Kidney capillary endothelial cell (primary cell): Measurements from ENCODE around the gene ARHGEF39.

Source experiments
- DNase-seq: peaks from one replicate; pipeline ENCODE4 v3.0.0-alpha.2; 2018; ENCODE audit warnings: low spot score

ARHGEF39 gene, protein sequence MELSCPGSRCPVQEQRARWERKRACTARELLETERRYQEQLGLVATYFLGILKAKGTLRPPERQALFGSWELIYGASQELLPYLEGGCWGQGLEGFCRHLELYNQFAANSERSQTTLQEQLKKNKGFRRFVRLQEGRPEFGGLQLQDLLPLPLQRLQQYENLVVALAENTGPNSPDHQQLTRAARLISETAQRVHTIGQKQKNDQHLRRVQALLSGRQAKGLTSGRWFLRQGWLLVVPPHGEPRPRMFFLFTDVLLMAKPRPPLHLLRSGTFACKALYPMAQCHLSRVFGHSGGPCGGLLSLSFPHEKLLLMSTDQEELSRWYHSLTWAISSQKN

DNA sequence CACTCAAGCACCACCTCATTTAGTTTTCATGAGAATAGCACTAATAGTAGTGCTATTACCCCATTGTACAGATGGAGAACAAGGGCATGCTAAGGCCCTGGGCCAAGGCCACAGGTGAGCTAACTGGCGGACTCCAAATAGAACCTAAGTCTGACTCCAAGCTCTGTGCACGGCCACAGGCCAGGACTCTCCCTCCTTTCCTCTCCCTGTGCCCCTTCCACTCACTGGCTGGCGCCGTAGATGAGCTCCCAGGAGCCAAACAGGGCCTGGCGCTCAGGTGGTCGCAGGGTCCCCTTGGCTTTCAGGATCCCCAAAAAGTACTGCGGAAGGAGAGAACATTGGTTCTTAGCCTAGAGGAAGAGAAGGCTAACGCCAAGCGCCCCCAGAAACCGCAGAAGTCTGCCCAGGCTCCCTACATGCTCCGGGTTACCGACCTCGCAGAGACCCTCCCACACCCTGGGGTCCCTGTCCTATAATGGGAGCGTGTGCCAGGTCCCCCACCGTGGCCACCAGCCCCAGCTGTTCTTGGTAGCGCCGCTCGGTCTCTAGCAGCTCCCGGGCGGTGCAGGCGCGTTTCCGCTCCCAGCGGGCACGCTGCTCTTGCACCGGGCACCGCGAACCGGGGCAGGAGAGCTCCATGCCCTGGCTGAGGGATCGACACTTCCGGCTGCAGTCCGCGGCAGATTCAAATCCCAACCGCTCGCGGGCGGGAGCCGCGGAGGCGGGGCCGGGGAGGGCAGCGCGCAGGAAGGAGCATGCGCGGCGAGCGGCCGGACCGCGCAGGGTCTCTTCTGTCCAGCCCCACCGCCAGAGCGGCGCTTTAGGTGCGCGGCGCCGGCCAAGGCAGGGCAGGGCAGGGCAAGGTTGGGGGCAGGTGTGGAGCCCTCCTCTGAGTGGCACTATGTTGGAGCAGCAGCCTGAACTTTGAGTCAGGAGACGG is at the start of gene ARHGEF39:
ARHGEF39 (minus strand) TSS at position 665 of the 940 bp plus-strand sequence; CDS start at position 639, 26 bp downstream.
- no peak for DNase-seq

DNA sequence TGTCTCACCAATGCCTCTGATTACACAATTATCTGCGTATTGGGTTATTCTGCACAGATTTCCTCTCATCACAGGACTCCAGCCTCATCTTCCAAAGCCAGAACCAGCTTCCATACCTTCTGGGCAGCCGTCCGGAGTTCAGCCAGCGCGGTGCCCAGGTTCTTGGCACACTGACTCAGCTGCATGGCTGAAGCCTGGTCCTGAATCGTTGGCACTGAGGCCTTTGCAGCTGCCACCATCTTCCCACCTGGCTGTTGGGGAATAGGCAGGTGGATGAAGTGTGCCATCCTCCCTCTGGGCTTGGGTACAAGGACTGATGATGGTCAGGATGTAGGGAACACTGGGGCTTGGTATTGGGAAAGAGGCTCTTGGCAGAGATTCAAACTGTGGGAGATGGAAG is 49.1 kb upstream of the ARHGEF39 start:
- no peak for DNase-seq

DNA sequence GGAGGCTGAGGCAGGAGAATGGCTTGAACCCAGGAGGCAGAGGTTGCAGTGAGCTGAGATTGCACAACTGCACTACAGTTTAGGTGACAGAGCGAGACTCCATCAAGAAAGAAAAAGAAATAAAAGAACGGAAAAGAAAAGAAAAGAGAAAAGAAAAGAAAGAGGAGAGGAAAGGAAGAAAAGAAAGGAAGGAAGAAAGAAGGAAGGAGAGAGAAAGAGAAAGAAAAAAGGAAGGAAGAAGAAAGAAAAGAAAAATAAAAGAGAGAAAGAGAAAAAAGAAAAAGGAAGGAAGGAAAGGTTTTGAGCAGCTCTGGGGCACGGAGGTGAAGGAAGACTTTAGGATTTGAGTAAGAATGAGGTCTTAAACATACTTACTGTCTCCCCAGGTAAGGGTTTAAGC is 48.6 kb upstream of the ARHGEF39 start:
- DNase-seq: no peak

DNA sequence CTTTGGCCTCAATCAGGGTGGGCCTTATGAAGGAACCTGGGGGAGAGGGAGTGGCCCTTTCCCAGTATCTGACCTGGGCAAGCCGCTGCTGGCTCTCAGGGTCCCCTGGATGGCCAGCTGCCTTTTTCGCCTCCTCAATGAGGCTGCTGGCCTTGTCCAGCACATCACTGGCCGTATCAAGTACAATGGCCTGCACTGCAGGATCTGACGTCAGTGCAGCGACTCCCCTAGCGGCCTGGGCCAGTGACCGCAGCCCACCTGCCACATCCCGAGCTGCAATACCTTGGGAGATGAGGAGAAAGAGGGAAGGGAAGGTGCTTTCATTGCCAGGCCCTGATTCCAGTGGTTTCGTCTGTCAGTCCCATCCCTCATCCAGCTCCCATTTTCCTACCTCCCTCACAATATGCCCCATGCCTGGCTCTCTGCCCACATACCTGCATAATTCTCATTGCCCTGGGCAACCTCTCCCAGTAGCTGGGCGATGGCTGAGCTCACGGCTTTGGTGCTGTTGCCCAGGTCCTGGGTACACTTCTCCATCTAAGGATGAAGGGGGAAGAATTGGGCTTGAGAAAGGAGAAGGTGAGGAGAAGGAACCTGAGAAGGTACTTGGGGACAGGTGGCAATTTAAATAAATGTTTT is 47.9 kb upstream of the ARHGEF39 start:
- no peak for DNase-seq

DNA sequence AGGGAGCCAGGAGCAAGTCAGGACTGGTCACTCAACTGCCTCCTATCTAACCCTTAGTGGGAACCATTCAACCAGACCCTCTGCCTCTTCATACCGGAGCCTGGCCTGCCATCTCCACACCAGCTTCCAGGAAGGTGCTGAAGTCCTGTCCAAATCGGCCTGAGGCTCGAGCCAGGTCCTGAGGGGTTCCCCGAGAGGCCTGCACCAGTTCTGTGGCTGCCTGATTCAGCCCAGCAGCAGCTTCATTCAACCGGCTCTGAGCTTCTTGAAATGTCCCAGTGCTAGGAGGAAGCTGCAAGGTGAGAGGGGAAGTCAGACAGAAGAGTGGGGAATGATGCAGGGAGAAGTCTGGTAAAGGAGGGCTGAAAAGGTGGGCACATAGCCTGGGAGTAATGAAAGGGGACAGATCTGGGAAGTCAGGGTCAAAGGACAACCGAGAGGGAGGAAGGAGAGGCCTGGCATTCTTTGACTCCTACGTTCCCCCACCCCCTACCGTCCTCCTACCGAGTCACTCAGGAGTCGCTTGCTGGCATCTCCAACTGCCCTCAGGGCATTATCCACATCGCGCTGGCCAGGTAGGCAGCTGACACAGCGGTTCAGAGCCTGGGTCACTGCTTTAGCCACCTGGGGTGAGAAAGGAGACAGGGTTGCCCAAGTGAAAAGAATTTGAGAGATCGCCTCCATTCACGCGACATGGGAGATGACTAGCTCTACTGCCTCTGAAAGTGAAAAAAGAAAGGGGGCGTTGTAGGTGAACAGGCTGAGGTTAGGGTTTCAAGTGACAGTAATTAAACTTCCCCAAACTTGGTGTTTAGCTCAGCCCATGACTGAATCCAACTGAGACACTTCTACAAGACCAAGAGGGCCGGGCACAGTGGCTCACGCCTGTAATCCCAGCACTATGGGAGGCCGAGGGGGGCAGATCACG is 46.8 kb upstream of the ARHGEF39 start:
- no peak for DNase-seq

DNA sequence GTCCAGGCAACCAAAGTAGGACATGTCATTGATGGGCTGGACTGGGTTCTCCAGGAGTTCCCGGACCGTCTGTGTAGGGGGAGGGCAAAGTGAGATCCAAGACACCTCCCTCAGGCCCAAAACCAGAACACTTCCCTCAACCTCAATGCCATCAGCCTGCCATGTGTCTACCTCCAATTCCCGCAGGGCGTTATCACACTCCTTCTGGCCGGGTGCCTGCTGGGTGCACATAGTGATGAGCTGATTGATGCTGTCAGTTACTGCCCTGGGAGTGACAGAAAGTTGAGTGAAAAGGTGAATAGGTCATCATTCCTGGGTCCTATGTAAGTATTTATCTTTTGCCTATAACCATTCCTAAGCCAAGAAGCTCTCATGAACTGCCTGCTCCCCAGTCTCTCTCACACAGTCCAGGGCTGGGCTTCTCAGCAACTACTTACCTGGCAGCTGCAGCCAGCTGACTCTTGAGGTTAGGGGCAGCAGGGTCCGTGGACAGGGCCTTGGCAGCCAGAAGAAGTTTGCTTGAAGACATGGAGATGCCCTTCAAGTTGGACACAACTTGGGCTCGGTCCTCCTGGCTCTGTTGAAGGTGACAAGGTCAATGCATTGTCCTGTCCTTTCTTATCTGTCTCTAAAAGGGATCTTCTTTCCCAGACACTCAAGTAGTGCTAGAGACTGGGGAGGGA is 46.0 kb upstream of the ARHGEF39 start:
- DNase-seq: no peak

DNA sequence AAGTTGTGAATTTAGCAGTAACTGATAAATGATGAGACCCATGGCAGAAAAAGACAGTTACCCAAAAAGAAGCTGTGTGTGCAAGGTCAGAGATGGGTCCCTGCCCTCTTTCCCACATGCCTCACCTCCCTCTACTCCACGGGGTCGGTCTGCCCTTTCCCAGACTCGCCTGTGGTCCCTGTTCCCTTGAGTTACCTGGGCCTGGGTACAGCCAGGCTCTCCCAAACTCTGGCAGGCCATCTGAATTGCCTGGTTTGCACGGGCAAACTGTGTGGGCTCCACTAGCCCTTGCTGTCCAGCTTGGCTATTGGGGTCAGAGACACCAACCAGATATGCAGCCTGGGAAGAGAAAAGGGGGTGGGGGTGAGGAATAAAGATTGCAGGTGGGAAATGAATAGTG is 43.2 kb upstream of the ARHGEF39 start:
- no peak for DNase-seq

DNA sequence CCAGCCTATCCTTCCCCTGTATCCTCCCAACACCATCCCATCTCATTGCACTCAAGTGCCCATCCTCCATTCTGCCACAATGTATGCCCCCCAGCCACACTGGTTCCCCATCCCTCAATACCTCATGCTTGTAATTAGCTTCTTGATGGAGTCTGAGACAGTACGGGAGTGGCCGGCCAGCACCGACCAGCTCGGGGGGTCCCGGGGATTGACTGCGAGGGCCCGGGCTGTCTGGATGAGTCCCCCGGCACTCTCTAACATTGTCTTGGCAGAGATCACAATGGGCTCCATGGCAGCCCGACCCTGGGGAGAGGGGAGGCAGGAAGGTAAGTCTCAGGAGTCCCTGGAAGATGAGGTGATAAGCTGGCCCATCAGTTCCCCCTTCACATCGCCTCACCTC is 42.0 kb upstream of the ARHGEF39 start:
- DNase-seq: no peak

DNA sequence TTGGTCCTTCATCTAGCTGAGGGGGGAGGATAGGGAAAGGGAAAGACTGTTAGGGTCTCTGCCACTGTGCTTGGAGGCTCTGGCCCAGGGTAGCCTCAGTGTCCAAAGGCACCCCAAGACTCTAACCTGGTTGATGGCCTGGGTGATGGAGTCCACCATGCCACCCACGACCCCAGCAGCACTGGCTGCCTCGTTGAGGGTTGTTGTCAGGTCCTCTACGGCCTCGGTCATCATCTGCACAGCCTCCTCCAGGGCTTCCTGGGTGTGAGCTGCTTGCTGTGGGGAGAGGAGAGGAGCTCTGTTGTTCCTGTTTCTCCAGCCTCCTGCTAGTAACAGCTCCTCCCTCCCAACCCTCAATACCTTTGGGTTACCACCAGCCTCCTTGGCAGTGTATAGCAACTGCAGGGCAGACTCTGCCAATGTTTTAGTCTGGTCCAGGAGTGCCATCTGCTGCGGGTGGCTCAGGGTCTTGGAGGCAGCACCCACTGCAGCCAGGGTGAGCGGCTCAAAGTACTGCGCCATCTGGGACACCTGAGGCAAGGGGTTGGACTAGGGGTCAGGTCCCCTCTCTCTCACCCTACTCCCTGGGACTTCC is 40.9 kb upstream of the ARHGEF39 start:
- no peak for DNase-seq

DNA sequence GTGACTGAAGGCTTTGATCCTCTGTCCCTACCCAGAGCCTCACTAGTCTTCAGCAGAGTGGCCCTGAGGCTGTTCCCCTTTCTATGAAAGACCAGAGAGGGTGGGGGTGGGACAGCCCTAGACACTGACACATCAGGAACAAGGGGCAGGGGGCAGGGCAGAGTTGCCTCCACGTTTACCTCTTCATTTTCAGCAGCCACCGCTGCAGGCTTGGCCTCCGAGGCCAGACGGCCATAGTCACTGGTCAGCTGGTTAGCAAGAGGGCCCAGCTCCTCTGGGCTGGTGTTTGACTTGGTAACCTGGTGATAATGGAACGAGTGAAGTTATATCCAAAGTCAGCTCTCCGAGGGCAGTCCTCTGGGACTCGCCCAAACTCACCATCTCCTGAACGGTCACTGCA is 40.4 kb upstream of the ARHGEF39 start:
- DNase-seq: no peak

DNA sequence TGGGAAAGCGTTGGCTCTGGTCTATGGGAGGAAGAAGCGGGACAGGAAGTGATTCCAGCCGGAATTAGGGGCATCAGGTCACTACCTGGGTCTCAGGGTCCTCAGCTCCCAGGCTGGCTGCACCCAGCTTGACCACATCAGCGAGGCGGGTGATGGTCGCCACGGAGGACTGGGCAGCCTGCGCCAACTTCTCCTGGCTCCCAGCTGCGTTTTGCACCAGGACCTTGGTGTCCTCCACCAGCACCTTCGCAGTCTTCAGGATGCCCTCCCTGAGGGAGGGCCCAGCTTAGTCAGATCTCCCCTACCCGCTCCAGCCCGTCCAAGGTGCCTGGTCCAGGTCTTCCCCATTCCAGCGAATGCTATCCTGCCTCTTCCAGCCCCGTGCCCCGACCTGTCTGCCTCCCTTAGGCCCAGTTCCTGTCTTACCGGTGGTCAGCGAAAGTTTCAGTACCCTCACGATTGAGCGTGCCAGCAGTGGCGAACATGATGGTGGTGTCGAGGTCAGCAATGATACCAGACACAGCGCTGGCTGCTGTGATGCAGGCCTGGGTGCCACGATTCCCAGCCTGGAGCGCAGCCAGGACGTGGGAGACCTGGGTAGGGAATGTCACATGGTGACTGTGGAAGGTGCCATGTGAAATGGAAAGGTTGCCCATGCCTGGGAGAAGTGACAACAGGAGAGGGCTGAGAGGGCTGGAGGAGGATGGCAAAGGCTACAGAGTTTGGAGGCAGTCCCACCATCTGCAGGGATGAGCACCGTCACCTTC is 39.1 kb upstream of the ARHGEF39 start:
- no peak for DNase-seq

DNA sequence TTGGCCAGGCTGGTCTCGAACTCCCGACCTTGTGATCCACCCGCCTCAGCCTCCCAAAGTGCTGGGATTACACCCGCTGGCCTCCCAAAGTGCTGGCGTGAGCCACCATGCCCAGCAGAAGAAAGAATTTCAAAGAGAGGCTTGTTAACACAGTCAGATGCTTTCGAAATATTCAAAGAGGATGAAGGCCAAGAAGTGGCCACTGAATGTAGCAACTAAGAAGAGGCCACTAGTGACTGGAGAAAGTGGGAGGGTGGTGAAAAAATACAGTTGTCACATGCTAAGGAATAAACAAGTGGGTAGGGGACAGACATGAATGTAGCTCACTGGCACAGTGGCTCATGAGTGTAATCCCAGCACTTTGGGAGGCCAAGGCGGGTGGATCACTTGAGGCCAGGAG is 37.7 kb upstream of the ARHGEF39 start:
- DNase-seq: no peak

DNA sequence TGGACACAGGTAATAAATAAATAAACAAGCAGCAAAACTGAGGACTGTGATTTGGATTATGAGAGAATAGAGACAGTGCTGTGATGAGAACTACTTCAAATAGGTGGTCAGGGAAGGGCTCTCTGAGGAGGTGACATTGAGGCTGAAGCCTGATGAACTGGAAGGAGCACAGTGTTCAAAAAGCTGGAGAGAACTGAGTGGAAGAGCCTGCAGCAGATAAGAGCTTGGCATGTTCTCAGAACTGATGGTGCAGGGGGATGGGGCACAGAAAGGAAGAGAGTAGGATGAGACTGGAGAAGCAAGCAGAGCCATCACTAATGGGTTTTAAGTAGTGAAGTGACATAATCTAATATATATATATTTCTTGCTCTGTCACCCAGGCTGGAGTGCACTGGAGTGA is 35.9 kb upstream of the ARHGEF39 start:
- DNase-seq: no peak

DNA sequence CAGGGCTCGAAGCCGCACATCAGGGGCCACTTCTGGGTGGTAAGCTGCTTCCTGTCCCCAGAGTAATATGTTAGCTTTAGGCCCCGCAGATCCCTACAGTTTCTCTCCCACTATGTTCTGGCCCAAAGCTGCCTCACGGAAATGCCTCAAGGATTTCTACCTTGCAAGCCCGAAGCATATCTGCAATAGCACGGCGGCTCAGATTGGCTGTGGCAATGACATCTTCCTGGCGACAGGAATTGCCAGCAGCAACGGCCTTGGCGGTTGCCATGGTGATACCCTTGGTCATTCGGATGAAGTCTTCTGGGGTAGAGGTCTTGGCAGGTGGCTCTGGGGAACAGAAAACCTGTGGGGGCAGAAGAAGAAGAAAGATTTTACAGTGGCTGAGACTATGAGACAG is 35.0 kb upstream of the ARHGEF39 start:
- no peak for DNase-seq

DNA sequence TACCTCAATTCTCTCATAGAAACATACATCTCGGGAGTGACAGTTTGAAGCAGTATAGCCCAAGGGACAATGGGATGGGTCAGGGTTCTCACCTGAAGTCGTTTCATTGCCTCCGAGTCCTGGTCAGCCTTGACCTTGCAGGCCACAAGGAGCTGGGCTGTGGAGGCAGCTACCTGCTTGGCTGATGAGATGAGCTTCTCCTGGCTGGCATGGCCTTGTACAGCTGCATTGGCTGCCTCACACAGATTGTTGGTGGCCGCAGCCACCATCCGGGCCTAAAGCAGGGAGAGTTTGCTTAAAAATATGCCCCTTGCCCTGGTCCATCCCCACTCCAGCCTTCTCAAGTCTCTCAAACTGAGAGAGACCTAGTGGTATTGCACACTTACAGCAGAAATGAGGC is 33.2 kb upstream of the ARHGEF39 start:
- DNase-seq: no peak

DNA sequence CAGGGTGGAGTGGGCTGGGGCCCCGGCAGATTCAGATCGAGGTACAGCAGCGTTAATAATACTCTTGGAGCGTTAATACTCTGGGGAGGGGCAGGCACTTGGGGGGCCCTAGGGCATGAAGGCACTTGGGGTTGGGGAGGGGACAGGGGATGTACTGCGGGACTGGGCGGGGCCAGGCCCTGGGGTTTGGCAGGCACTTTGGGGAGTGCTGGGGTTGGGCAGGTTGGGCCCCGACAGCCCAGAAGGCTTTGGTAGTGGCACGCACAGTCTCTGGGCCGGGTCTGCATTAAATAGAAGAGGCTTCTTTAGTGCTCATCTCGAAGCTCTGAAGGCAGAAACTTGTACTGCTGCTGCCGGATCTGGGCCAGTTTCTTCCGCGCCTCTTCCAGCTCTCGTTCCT is 32.5 kb upstream of the ARHGEF39 start:
- no peak for DNase-seq

DNA sequence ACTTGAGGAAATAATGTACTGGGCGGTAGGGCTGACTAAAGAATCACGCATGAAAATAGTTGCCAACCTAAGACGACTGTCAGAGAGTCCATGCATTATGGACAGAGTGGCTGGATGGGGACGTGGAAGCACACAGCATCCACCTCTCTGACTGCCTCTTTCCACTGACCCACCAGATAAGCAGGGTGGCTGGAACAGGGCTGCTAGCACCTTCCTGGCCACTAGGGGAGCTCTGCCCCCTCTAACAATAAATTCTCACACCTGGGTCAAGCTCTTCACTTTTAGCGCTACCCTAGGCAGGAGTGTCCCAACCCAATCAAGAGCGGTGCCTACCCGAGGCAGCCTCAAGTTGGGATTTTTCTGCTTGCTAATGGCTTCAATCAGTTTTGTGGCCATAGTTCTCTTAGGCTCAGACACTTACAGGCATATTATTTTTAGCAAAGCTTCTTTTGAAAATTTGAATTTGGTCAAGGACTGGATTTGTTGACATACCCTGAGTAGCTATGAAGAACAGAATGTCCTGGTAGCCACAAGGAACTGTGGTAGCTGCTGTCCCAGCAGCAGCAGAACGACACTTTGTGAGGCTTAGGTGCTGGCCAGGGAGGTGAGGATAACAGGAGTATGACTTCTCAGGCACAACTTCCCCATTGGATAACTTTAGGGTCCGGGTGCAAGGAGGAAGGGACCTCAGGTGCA is 31.7 kb upstream of the ARHGEF39 start:
- DNase-seq: no peak

DNA sequence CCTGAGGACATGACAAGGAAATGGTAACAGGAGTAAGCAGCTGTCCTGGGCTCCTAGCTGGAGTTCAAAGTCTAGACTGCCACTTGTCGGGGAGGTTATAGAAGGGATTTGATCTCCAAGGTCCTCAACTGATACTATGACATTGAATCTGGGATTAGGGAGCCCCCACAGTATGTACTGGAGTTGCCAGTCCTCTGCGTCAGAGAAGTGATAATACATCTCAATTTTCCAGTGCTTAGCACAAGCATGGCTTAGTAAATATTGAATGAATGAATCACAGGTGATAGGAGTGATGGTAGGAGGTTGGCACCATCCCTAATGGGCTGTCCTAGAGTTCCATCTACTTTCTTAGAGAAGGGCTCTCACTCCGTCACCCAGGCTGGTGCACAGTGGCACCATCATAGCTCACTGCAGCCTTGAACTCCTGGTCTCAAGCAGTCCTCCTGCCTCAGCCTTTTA is 31.0 kb upstream of the ARHGEF39 start:
- no peak for DNase-seq

DNA sequence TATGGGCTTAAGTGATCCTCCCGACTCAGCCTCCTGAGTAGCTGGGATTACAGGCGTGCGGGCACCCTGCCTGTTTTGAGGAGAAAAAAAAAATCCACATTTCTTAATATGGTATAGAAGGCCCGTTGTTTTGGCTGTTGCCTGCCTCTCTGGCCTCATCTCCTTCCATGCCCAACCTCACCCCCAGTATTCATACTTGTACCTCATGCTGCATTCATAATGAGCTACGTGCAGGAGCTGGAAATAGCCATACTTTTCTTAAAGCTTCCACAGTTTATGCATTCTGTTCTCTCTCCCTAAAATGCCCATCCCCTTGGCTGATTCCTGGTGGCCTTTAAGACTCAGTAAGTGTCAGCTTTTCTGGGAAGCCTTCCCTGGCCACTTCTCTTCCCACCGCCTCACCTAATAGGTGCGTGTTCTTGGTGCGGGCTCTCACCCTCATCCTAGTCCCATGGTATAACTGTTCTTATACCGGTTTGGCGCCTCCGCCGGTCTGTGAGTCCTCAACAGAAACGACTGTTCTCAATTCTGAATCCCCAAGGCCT is 26.8 kb upstream of the ARHGEF39 start:
- no peak for DNase-seq
